Activated T-helper 1 cell treated with anti-CD3 and anti-CD28 coated beads, Interleukin-2, amount 50 U/mL, for 16 hours (primary cell): Measurements from ENCODE around the gene SSTR5.
"Not testable (repeated sequence)": the region's sequence is repeated elsewhere in the genome, so short reads cannot be mapped to it uniquely, and the experiment has no call there.

ENCODE experiments used
- DNase-seq, 2 donors: peaks; one replicate each; pipeline ENCODE4 v3.0.0-alpha.2; 2020; ENCODE audit warnings: low read depth in 1 of 2, low spot score in 1 of 2

The SSTR5 gene

GRCh38 chr16:1072526-1073261, at the start of gene SSTR5:
Gene SSTR5, plus strand, starts transcription at chr16:1072747. Its CDS starts 6,122 bp downstream, at chr16:1078869.
- DNase-seq: no peak

- DNase-seq: no peak
These were observed 48.4 kb upstream of the SSTR5 start for GRCh38 chr16:1024138-1024537.

GRCh38 chr16:1025183-1025809, 47.3 kb upstream of the SSTR5 start:
- not testable (repeated sequence) for DNase-seq

- no peak for DNase-seq
These were observed 46.3 kb upstream of the SSTR5 start for GRCh38 chr16:1026057-1026783.

- no peak for DNase-seq
These were observed 45.6 kb upstream of the SSTR5 start for GRCh38 chr16:1026784-1027500.

GRCh38 chr16:1027501-1027815, 45.1 kb upstream of the SSTR5 start:
- no peak for DNase-seq

- DNase-seq: no peak
These were observed 44.5 kb upstream of the SSTR5 start for GRCh38 chr16:1028056-1028455.

GRCh38 chr16:1028524-1029258, 43.9 kb upstream of the SSTR5 start:
- no peak for DNase-seq

GRCh38 chr16:1029259-1029545, 43.3 kb upstream of the SSTR5 start:
- no peak for DNase-seq

GRCh38 chr16:1030473-1030901, 42.1 kb upstream of the SSTR5 start:
- no peak for DNase-seq

GRCh38 chr16:1031666-1032065, 40.9 kb upstream of the SSTR5 start:
- no peak for DNase-seq

- no peak for DNase-seq
These were observed 39.9 kb upstream of the SSTR5 start for GRCh38 chr16:1032607-1033006.

GRCh38 chr16:1033128-1033679, 39.3 kb upstream of the SSTR5 start:
- no peak for DNase-seq

- DNase-seq: no peak
These were observed 38.1 kb upstream of the SSTR5 start for GRCh38 chr16:1034230-1035065.

- DNase-seq: no peak
These were observed 37.5 kb upstream of the SSTR5 start for GRCh38 chr16:1035066-1035415.

GRCh38 chr16:1036166-1036565, 36.4 kb upstream of the SSTR5 start:
- no peak for DNase-seq

- DNase-seq: no peak
These were observed 35.7 kb upstream of the SSTR5 start for GRCh38 chr16:1036726-1037393.

GRCh38 chr16:1037394-1038257, 34.9 kb upstream of the SSTR5 start:
- no peak for DNase-seq

GRCh38 chr16:1038932-1039331, 33.6 kb upstream of the SSTR5 start:
- no peak for DNase-seq
